Peyer's patch (tissue), 4 donors: ENCODE data around the gene RMC1. TPM values are rescaled to one million over a fixed set of nuclear protein-coding genes. Genes with fewer than 3 reads are reported as not detected.

Source experiments
- DNase-seq, 3 donors: peaks; one replicate each; pipeline ENCODE4 v3.0.0-alpha.2; 2017 to 2019
- H3K27ac ChIP-seq, 4 donors: fragments of 200-600 bp; sonication (generic); one replicate each; pipeline ENCODE4 v1.5.1; 2016 to 2019
- H3K27me3 ChIP-seq, 2 donors: fragments of 200-600 bp; sonication (generic); one replicate each; pipeline ENCODE4 v1.5.1; 2019
- H3K36me3 ChIP-seq, 3 donors: fragments of 200-600 bp; sonication (generic); one replicate each; pipeline ENCODE4 v1.5.1; 2016 to 2019
- H3K4me1 ChIP-seq, 4 donors: fragments of 200-600 bp; sonication (generic); one replicate each; pipeline ENCODE4 v1.5.1; 2016 to 2019
- H3K4me3 ChIP-seq, 4 donors: fragments of 200-600 bp; sonication (generic); 1 replicate in 3 of 4; 2 replicates in 1 of 4; pipeline ENCODE4 v1.5.1; 2016 to 2019; ENCODE audit warnings: mild to moderate bottlenecking in 1 of 4
- H3K9me3 ChIP-seq, 4 donors: fragments of 200-600 bp; sonication (generic); one replicate each; pipeline ENCODE4 v1.5.1; 2016 to 2019; ENCODE audit warnings: mild to moderate bottlenecking in 1 of 4
- CTCF ChIP-seq, 6 experiments: fragments of 450-650 bp in 4 of 6; fragments of 200-600 bp in 2 of 6; sonication (generic) in 1 of 6; IDR thresholded peaks; one replicate each; pipeline ENCODE4 v1.5.1; 2017 to 2019; ENCODE audit warnings: antibody characterized with exemption in 6 of 6, mild to moderate bottlenecking in 3 of 6, moderate library complexity in 1 of 6
- POLR2A ChIP-seq, 2 donors: fragments of 450-650 bp; IDR thresholded peaks; one replicate each; pipeline ENCODE4 v1.5.1; 2017; ENCODE audit warnings: antibody characterized with exemption in 2 of 2, mild to moderate bottlenecking in 2 of 2, moderate library complexity in 2 of 2
- total RNA-seq, 4 donors: library from RNA; depleted of rRNA; stranded (reverse); fragments of >200 nt; gene quantifications; one replicate each; pipeline ENCODE4 v1.1.0, GENCODE V29; 2016

Gene RMC1
- total RNA-seq, 4 donors from 2014 or later: 15.7 to 42.2 (median 33.9) TPM

- Histone ChIP-seq H3K36me3 (peaks cover 0 to 99% (median 5%) of the 10 kb centered on the region in 3 donors), H3K4me3 (no peak overlapping the region), H3K9me3 (no peaks in the 10 kb centered on the region), H3K4me1 (no peaks in the 10 kb centered on the region), H3K27me3 (no peaks in the 10 kb centered on the region), H3K27ac (no peak overlapping the region)
- DNase-seq: no peak
- TF ChIP-seq CTCF (IDR thresholded peaks at IDR 0.05): no peak
- TF ChIP-seq POLR2A (IDR thresholded peaks at IDR 0.05): no peak
Observed at GRCh38 chr18:23530195-23530594, 26.9 kb downstream of the RMC1 start.

DNA sequence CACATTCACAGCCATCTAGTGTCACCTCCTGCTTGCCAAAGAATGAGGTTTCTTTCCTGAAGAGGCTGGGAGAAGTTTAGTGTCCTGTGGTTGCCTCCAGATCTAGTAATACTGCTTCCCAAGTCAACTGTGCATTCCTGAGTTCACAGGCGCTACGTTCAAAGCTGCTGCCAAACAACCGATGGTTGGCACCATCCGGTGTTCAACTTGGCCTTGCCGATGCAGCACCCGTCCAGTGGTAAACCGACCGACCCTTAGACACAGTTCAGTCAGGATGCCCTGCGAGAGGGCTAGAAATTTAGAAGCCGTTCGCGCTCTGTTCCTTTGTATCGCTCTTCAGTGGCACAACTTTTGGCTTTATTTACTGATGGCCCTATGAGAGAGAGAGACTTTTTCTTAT lies 28.6 kb downstream of the RMC1 start:
- no peak overlapping the region for H3K4me3 ChIP-seq
- peaks cover 0 to 99% (median 5%) of the 10 kb centered on the region in 3 donors for H3K36me3 ChIP-seq
- H3K27me3 ChIP-seq: no peaks in the 10 kb centered on the region
- no peak for TF ChIP-seq POLR2A (IDR thresholded peaks at IDR 0.05)
- TF ChIP-seq CTCF (IDR thresholded peaks at IDR 0.05): no peak
- no peaks in the 10 kb centered on the region for H3K9me3 ChIP-seq
- no peaks in the 10 kb centered on the region for H3K4me1 ChIP-seq
- H3K27ac ChIP-seq: no peak overlapping the region
- DNase-seq: no peak

- Histone ChIP-seq H3K27me3 (no peaks in the 10 kb centered on the region), H3K4me3 (no peak overlapping the region), H3K4me1 (no peaks in the 10 kb centered on the region), H3K27ac (no peak overlapping the region), H3K36me3 (peaks cover 0 to 99% (median 5%) of the 10 kb centered on the region in 3 donors), H3K9me3 (no peaks in the 10 kb centered on the region)
- DNase-seq: no peak
- TF ChIP-seq POLR2A (IDR thresholded peaks at IDR 0.05) (no peak), CTCF (IDR thresholded peaks at IDR 0.05) (no peak)
Observed at GRCh38 chr18:23532848-23533247, 29.5 kb downstream of the RMC1 start.

DNA sequence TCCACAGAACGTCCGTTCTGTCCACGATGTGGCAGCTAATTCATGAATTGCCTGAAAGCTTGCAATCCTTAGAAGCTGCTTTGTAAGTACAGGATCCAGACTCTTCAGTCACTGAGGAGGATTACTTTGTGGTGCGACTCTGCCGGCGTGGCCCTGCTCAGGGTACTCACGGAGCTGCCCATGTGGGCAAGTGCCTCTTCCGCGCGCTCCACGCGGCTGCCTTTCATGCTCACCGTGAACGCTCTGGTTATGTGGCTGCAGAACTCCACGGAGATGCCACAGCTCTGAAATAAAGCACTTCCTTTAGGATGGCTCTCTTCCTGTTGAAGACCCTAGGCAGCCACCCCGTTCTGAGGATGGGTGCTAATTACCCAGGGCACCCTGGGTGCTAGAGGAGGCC lies 31.0 kb downstream of the RMC1 start:
- no peak for TF ChIP-seq POLR2A (IDR thresholded peaks at IDR 0.05)
- TF ChIP-seq CTCF (IDR thresholded peaks at IDR 0.05): no peak
- DNase-seq: no peak
- H3K27ac ChIP-seq: no peak overlapping the region
- no peaks in the 10 kb centered on the region for H3K9me3 ChIP-seq
- peaks cover 0 to 99% (median 0%) of the 10 kb centered on the region in 3 donors for H3K36me3 ChIP-seq
- H3K4me1 ChIP-seq: no peaks in the 10 kb centered on the region
- no peak overlapping the region for H3K4me3 ChIP-seq
- no peaks in the 10 kb centered on the region for H3K27me3 ChIP-seq

DNA sequence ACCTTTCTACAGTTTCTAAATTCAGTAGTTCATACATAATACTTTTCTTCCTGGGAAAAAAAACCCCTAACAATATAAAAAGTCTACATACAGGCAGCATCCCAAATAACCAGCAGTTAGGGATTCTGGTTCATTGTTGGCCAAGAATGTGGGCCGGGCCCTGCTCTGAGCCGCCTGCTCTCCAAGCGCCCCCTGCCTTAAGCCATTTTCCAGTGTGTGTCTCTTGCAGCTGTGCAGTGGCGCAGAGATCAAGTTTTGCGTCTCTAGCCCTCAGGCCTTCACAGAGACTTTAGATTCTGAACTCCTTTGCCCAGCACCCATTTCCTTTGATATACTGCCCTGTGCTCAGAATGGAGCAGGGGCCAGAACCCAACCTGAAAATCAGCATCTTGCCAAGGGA lies 32.9 kb downstream of the RMC1 start:
- no peak for DNase-seq
- Histone ChIP-seq H3K4me3 (no peak overlapping the region), H3K27ac (no peak overlapping the region), H3K27me3 (no peaks in the 10 kb centered on the region), H3K4me1 (peaks cover 0 to 8% (median 4%) of the 10 kb centered on the region in 4 donors), H3K36me3 (peaks cover 0 to 99% (median 0%) of the 10 kb centered on the region in 3 donors), H3K9me3 (no peaks in the 10 kb centered on the region)
- TF ChIP-seq POLR2A (IDR thresholded peaks at IDR 0.05) (no peak), CTCF (IDR thresholded peaks at IDR 0.05) (no peak)

GRCh38 chr18:23537274-23537673 lies 34.0 kb downstream of the RMC1 start:
- H3K27me3 ChIP-seq: no peaks in the 10 kb centered on the region
- H3K4me1 ChIP-seq: peaks cover 0 to 8% (median 4%) of the 10 kb centered on the region in 4 donors
- no peak for TF ChIP-seq POLR2A (IDR thresholded peaks at IDR 0.05)
- no peak for TF ChIP-seq CTCF (IDR thresholded peaks at IDR 0.05)
- H3K4me3 ChIP-seq: no peak overlapping the region
- no peaks in the 10 kb centered on the region for H3K9me3 ChIP-seq
- H3K36me3 ChIP-seq: peaks cover 0 to 98% (median 0%) of the 10 kb centered on the region in 3 donors
- DNase-seq: no peak
- no peak overlapping the region for H3K27ac ChIP-seq
